Caco-2 (cell line): Measurements from ENCODE around the gene RNF128. TPM values are rescaled to one million over a fixed set of nuclear protein-coding genes. Genes with fewer than 3 reads are reported as not detected.
A peak's percentile ranks its signal among the peaks of the same experiment; 100 is the strongest.

Experiments used
- BruUV-seq: library from RNA; stranded (reverse); fragments of 400-500 nt; replicated peaks from 2 replicates; lab custom pipeline; 2021; lab: Mats Ljungman, UMichigan
- CTCF ChIA-PET: fragments of 300-600 bp; sonication (Branson Sonifier 250); formaldehyde crosslinking; loops from one replicate; lab custom pipeline; 2022; ENCODE audit warnings: antibody characterized with exemption; lab: Charles Lee
- POLR2A ChIA-PET: fragments of 300-600 bp; sonication (Branson Sonifier 250); formaldehyde crosslinking; loops from one replicate; lab custom pipeline; 2022; ENCODE audit warnings: antibody characterized with exemption; lab: Charles Lee
- DNase-seq, 2 experiments: peaks; one replicate each; pipeline versions ENCODE4 v3.0.0 to v3.0.0-alpha.2; 2020 to 2022
- H3K27me3 ChIP-seq: replicated peaks from 2 replicates; pipeline ENCODE4 v1.6.0; 2011; ENCODE audit warnings: low read length; ENCODE audit not compliant: control insufficient read depth, insufficient read depth
- H3K36me3 ChIP-seq: 2 replicates; pipeline ENCODE4 v1.5.1; 2011; ENCODE audit warnings: low read length; ENCODE audit not compliant: control insufficient read depth, insufficient read depth
- H3K4me1 ChIP-seq: fragments of 250-450 bp; sonication (Bioruptor Pico); 2 replicates; pipeline ENCODE4 v1.5.1; 2020; ENCODE audit warnings: mild to moderate bottlenecking
- H3K4me3 ChIP-seq: 2 replicates; pipeline ENCODE4 v1.5.1; 2011; ENCODE audit warnings: low read depth, mild to moderate bottlenecking, control low read depth, low read length
- H3K9me3 ChIP-seq: fragments of 250-450 bp; sonication (Bioruptor Pico); 2 replicates; pipeline ENCODE4 v1.5.1; 2020; ENCODE audit warnings: mild to moderate bottlenecking, moderate library complexity
- H3K27ac Mint-ChIP-seq: one replicate; pipeline ENCODE4 v1.8.0; 2022; ENCODE audit warnings: mixed read lengths; ENCODE audit not compliant: unreplicated experiment
- H3K27me3 Mint-ChIP-seq: one replicate; pipeline ENCODE4 v1.8.0; 2022; ENCODE audit warnings: mixed read lengths; ENCODE audit not compliant: insufficient read depth, unreplicated experiment
- H3K36me3 Mint-ChIP-seq: one replicate; pipeline ENCODE4 v1.8.0; 2022; ENCODE audit warnings: mild to moderate bottlenecking, mixed read lengths; ENCODE audit not compliant: insufficient read depth, unreplicated experiment
- H3K4me1 Mint-ChIP-seq: one replicate; pipeline ENCODE4 v1.8.0; 2022; ENCODE audit warnings: low read depth, mixed read lengths; ENCODE audit not compliant: unreplicated experiment
- H3K4me3 Mint-ChIP-seq: one replicate; pipeline ENCODE4 v1.8.0; 2022; ENCODE audit warnings: mild to moderate bottlenecking, moderate library complexity, mixed read lengths; ENCODE audit not compliant: unreplicated experiment
- H3K9me3 Mint-ChIP-seq: one replicate; pipeline ENCODE4 v1.8.0; 2022; ENCODE audit warnings: mixed read lengths; ENCODE audit not compliant: unreplicated experiment
- CTCF ChIP-seq, 2 experiments: fragments of 200-600 bp in 1 of 2; IDR thresholded peaks; 1 replicate in 1 of 2; 2 replicates in 1 of 2; pipeline versions ENCODE4 v1.5.1 to v1.8.0; 2011 to 2022; ENCODE audit warnings: antibody characterized with exemption in 1 of 2, control low read depth in 1 of 2, inconsistent platforms in 1 of 2, low read depth in 1 of 2, low read length in 1 of 2, mild to moderate bottlenecking in 1 of 2, moderate library complexity in 1 of 2; ENCODE audit not compliant: insufficient read depth in 1 of 2, severe bottlenecking in 1 of 2, unreplicated experiment in 1 of 2
- intact Hi-C: fragments of 100-400 bp; cut with micrococcal nuclease; formaldehyde crosslinking; loops from one replicate; pipeline ENCODE4 v1.10.0; 2022; ENCODE audit not compliant: unreplicated experiment
- total RNA-seq: library from RNA; stranded (reverse); gene quantifications from 2 replicates; pipeline ENCODE4 v1.2.3, GENCODE V29; 2022

RNF128 gene
- total RNA-seq, 1 experiment from 2014 or later = 42.4 TPM

GRCh38 chrX:106728337-106728736 lies 1.8 kb downstream of the RNF128 start:
- H3K4me1 Mint-ChIP-seq = peaks cover 12% of the 10 kb centered on the region
- Histone ChIP-seq H3K9me3 (no peaks in the 10 kb centered on the region), H3K36me3 (no peaks in the 10 kb centered on the region; the same call in 1 of the 2 replicates), H3K4me1 (peaks cover 29% of the 10 kb centered on the region), H3K4me3 (peak overlapping the region; percentile 88), H3K27me3 (no peaks in the 10 kb centered on the region)
- CTCF ChIA-PET = no interaction called here
- H3K27me3 Mint-ChIP-seq = no peaks in the 10 kb centered on the region
- intact Hi-C loops = loop anchor here (5.0 kb wide), 2 partner anchors 54 to 74 kb away; partner anchors contain the start of gene TBC1D8B
- POLR2A ChIA-PET = no interaction called here
- no peaks in the 10 kb centered on the region for H3K9me3 Mint-ChIP-seq
- no peak overlapping the region for H3K27ac Mint-ChIP-seq
- peak overlapping the region; percentile 88 for H3K4me3 Mint-ChIP-seq
- no peak for TF ChIP-seq CTCF (IDR thresholded peaks at IDR 0.05; ENCODE audit: insufficient read depth in 1 of 2, low read depth in 1 of 2, low read length in 1 of 2, severe bottlenecking in 1 of 2, unreplicated experiment in 1 of 2)
- H3K36me3 Mint-ChIP-seq = peaks cover 10% of the 10 kb centered on the region
- no TSS peak for BruUV-seq
- DNase-seq = no peak

GRCh38 chrX:106730401-106730800 lies 3.9 kb downstream of the RNF128 start:
- intact Hi-C loops = no loop called here
- H3K27ac Mint-ChIP-seq = no peak overlapping the region
- peak overlapping the region; percentile 37 for H3K4me3 Mint-ChIP-seq
- POLR2A ChIA-PET = no interaction called here
- no peaks in the 10 kb centered on the region for H3K9me3 ChIP-seq
- H3K36me3 Mint-ChIP-seq = peaks cover 10% of the 10 kb centered on the region
- H3K27me3 Mint-ChIP-seq = no peaks in the 10 kb centered on the region
- H3K36me3 ChIP-seq = no peaks in the 10 kb centered on the region
- DNase-seq = no peak
- BruUV-seq = no TSS peak
- TF ChIP-seq CTCF (IDR thresholded peaks at IDR 0.05; ENCODE audit: insufficient read depth in 1 of 2, low read depth in 1 of 2, low read length in 1 of 2, severe bottlenecking in 1 of 2, unreplicated experiment in 1 of 2) = no peak
- H3K9me3 Mint-ChIP-seq = no peaks in the 10 kb centered on the region
- no peak overlapping the region for H3K4me3 ChIP-seq
- CTCF ChIA-PET = no interaction called here
- H3K4me1 Mint-ChIP-seq = peaks cover 12% of the 10 kb centered on the region
- H3K27me3 ChIP-seq = no peaks in the 10 kb centered on the region
- peaks cover 29% of the 10 kb centered on the region for H3K4me1 ChIP-seq

GRCh38 chrX:106731590-106731989 lies 5.1 kb downstream of the RNF128 start:
- no peaks in the 10 kb centered on the region for H3K27me3 ChIP-seq
- no peaks in the 10 kb centered on the region for H3K36me3 ChIP-seq
- Mint-ChIP-seq H3K4me3 (peak overlapping the region; percentile 40), H3K4me1 (peaks cover 12% of the 10 kb centered on the region), H3K9me3 (no peaks in the 10 kb centered on the region), H3K36me3 (peaks cover 4% of the 10 kb centered on the region), H3K27me3 (no peaks in the 10 kb centered on the region), H3K27ac (peak overlapping the region; percentile 17)
- H3K9me3 ChIP-seq = no peaks in the 10 kb centered on the region
- CTCF ChIA-PET = no interaction called here
- TF ChIP-seq CTCF (IDR thresholded peaks at IDR 0.05; ENCODE audit: insufficient read depth in 1 of 2, low read depth in 1 of 2, low read length in 1 of 2, severe bottlenecking in 1 of 2, unreplicated experiment in 1 of 2) = no peak
- peaks cover 29% of the 10 kb centered on the region for H3K4me1 ChIP-seq
- H3K4me3 ChIP-seq = no peak overlapping the region
- POLR2A ChIA-PET = no interaction called here
- intact Hi-C loops = no loop called here
- BruUV-seq = no TSS peak
- DNase-seq = no peak
